Gastroesophageal sphincter (tissue), 3 donors: ENCODE measurements around the gene E2F2.

ENCODE experiments used
- EP300 ChIP-seq: sonication (generic); formaldehyde crosslinking; IDR thresholded peaks from one replicate; pipeline ENCODE4 v1.6.1; 2017; ENCODE audit warnings: antibody characterized with exemption, mild to moderate bottlenecking
- POLR2AphosphoS5 ChIP-seq: sonication (generic); formaldehyde crosslinking; IDR thresholded peaks from one replicate; pipeline ENCODE4 v1.6.1; 2017; ENCODE audit warnings: antibody characterized with exemption
- TF ChIP-seq, protein P1 (sequence below), 4 experiments: fragments of 200-600 bp in 2 of 4; fragments of 450-650 bp in 2 of 4; sonication (generic) in 1 of 4; IDR thresholded peaks; one replicate each; pipeline ENCODE4 v1.5.1; 2017 to 2019; ENCODE audit warnings: antibody characterized with exemption in 4 of 4, mild to moderate bottlenecking in 2 of 4, moderate library complexity in 2 of 4

DNA sequence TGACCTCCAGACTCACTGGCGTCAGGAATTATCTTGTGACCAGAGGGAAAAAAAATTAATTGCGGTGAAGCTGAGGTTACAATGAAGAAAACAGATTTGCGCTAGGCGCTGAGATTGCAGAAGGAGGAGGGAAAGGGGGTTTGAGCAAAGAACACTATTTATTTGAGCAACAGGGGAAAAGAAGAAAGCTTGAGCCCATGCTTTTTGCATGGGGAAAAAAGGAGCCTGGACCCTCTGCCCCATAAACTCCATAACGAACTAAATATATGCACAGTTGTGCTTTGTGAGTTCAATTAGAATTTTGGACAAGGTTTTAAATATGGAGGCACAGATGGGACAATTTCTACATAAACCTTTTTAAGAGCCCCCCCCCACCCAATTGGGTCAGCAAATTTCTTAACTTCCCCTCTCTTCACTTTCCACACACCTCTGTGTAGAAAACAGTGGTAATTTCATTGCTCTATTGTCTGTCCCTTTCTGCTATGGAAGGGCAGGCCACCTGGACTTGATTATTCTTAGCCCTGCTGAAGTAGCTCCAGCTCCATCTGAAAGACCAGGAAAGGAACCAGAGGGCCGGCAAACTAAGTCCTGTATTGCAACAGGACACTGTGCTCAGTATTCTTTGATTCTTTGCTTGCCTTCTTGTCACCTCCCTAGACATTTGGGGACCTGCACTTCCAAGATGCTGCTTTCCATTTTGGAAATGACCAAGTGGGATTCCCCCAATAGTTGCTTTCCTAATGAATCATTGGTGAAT is 29.1 kb upstream of the E2F2 start:
- TF ChIP-seq, protein P1, sequence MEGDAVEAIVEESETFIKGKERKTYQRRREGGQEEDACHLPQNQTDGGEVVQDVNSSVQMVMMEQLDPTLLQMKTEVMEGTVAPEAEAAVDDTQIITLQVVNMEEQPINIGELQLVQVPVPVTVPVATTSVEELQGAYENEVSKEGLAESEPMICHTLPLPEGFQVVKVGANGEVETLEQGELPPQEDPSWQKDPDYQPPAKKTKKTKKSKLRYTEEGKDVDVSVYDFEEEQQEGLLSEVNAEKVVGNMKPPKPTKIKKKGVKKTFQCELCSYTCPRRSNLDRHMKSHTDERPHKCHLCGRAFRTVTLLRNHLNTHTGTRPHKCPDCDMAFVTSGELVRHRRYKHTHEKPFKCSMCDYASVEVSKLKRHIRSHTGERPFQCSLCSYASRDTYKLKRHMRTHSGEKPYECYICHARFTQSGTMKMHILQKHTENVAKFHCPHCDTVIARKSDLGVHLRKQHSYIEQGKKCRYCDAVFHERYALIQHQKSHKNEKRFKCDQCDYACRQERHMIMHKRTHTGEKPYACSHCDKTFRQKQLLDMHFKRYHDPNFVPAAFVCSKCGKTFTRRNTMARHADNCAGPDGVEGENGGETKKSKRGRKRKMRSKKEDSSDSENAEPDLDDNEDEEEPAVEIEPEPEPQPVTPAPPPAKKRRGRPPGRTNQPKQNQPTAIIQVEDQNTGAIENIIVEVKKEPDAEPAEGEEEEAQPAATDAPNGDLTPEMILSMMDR (IDR thresholded peaks at IDR 0.05): no peak
- no peak for TF ChIP-seq EP300
- no peak for TF ChIP-seq POLR2AphosphoS5
